Endothelial cell of umbilical vein (primary cell): Measurements from ENCODE around the gene ATP8A1. TPM values are rescaled to one million over a fixed set of nuclear protein-coding genes. Genes with fewer than 3 reads are reported as not detected.
"Not testable (repeated sequence)": the region's sequence is repeated elsewhere in the genome, so short reads cannot be mapped to it uniquely, and the experiment has no call there.

Experiments used
- BruUV-seq: library from RNA; stranded (reverse); fragments of 400-500 nt; replicated peaks from 2 replicates; lab custom pipeline; 2021; lab: Mats Ljungman, UMichigan
- CTCF ChIA-PET: fragments of 300-600, 350-600 bp; sonication (Branson Sonifier 250); formaldehyde crosslinking; loops from one replicate; lab custom pipeline; 2021; ENCODE audit warnings: antibody characterized with exemption, inconsistent platforms; lab: Charles Lee
- POLR2A ChIA-PET: fragments of 300-600, 350-600 bp; sonication (Branson Sonifier 250); formaldehyde crosslinking; loops from one replicate; lab custom pipeline; 2021; ENCODE audit warnings: antibody characterized with exemption, inconsistent platforms; lab: Charles Lee
- DNase-seq: peaks from one replicate; pipeline ENCODE4 v3.0.0-alpha.2; 2011; ENCODE audit warnings: low read depth, low spot score
- FAIRE-seq: peaks from 2 replicates; lab custom pipeline; 2011; peaks lifted over from hg19 to GRCh38; lab: Jason Lieb, UNC
- H2AFZ ChIP-seq: 2 replicates; pipeline ENCODE4 v1.6.0; 2012; ENCODE audit warnings: low read depth, low read length, control low read depth, inconsistent platforms
- H3K27ac ChIP-seq: 2 replicates; pipeline ENCODE4 v1.5.1; 2011; ENCODE audit warnings: low read depth, mild to moderate bottlenecking, control low read depth, low read length, moderate library complexity; ENCODE audit not compliant: insufficient read depth
- H3K27me3 ChIP-seq, 2 experiments: 2 replicates each; pipeline versions ENCODE4 v1.6.0 to v1.6.1; 2011; ENCODE audit warnings: low read length in 2 of 2, mixed read lengths in 1 of 2; ENCODE audit not compliant: control insufficient read depth in 2 of 2, insufficient read depth in 2 of 2
- H3K36me3 ChIP-seq, 2 experiments: 2 replicates in 1 of 2; 3 replicates in 1 of 2; pipeline ENCODE4 v1.5.1; 2011; ENCODE audit warnings: low read length in 2 of 2, mild to moderate bottlenecking in 1 of 2, moderate library complexity in 1 of 2; ENCODE audit not compliant: control insufficient read depth in 2 of 2, insufficient read depth in 2 of 2; ENCODE audit errors: extremely low read depth in 1 of 2
- H3K4me1 ChIP-seq: 3 replicates; pipeline ENCODE4 v1.5.1; 2011; ENCODE audit warnings: mild to moderate bottlenecking, low read length; ENCODE audit not compliant: control insufficient read depth, insufficient read depth; ENCODE audit errors: extremely low read depth
- H3K4me2 ChIP-seq: 2 replicates; pipeline ENCODE4 v1.6.1; 2011; ENCODE audit warnings: low read length, control low read depth, mixed read lengths; ENCODE audit not compliant: insufficient read depth
- H3K4me3 ChIP-seq, 3 experiments: fragments of 200-600 bp in 1 of 3; sonication (generic), shearing (Covaris generic) in 1 of 3; replicated peaks in 1 of 3; 2 replicates each; pipeline ENCODE4 v1.5.1; 2011 to 2016; ENCODE audit warnings: control low read depth in 3 of 3, low read length in 3 of 3, mild to moderate bottlenecking in 2 of 3, inconsistent platforms in 1 of 3, low read depth in 1 of 3, moderate library complexity in 1 of 3; ENCODE audit not compliant: insufficient read depth in 1 of 3
- H3K79me2 ChIP-seq: 2 replicates; pipeline ENCODE4 v1.6.0; 2012; ENCODE audit warnings: low read length, inconsistent platforms; ENCODE audit not compliant: control insufficient read depth, insufficient read depth
- H3K9ac ChIP-seq: replicated peaks from 2 replicates; pipeline ENCODE3; 2011; ENCODE audit warnings: low read length, control low read depth; ENCODE audit not compliant: insufficient read depth; ENCODE audit errors: extremely low read depth
- H3K9me1 ChIP-seq: replicated peaks from 3 replicates; pipeline ENCODE4 v1.6.0; 2011; ENCODE audit warnings: mild to moderate bottlenecking, low read length; ENCODE audit not compliant: control insufficient read depth, insufficient read depth; ENCODE audit errors: extremely low read depth
- H3K9me3 ChIP-seq: replicated peaks from 2 replicates; pipeline ENCODE4 v1.5.1; 2012; ENCODE audit warnings: low read length, inconsistent platforms; ENCODE audit not compliant: control insufficient read depth, insufficient read depth
- H4K20me1 ChIP-seq: replicated peaks from 2 replicates; pipeline ENCODE3; 2011; ENCODE audit warnings: mild to moderate bottlenecking, low read length; ENCODE audit not compliant: control insufficient read depth, insufficient read depth; ENCODE audit errors: extremely low read depth
- CTCF ChIP-seq, 2 donors: IDR thresholded peaks; 1 replicate in 1 of 2; 2 replicates in 1 of 2; pipeline ENCODE4 v1.5.1; 2011; ENCODE audit warnings: low read length in 2 of 2, mild to moderate bottlenecking in 2 of 2, moderate library complexity in 2 of 2, control low read depth in 1 of 2, inconsistent platforms in 1 of 2, low read depth in 1 of 2; ENCODE audit not compliant: insufficient read depth in 1 of 2; ENCODE audit errors: extremely low read depth in 1 of 2
- EZH2 ChIP-seq: IDR thresholded peaks from 2 replicates; pipeline ENCODE4 v1.6.1; 2012; ENCODE audit warnings: borderline replicate concordance, low read depth, mild to moderate bottlenecking, moderate library complexity, low read length, inconsistent platforms; ENCODE audit not compliant: severe bottlenecking
- FOS ChIP-seq: IDR thresholded peaks from 2 replicates; pipeline ENCODE4 v1.6.1; 2011; ENCODE audit warnings: mild to moderate bottlenecking, low read length, moderate library complexity, borderline replicate concordance; ENCODE audit not compliant: insufficient read depth
- GATA2 ChIP-seq: IDR thresholded peaks from 2 replicates; pipeline ENCODE4 v1.7.0; 2011; ENCODE audit warnings: low read depth, mild to moderate bottlenecking, moderate library complexity, mixed read lengths, low read length; ENCODE audit not compliant: insufficient read length, insufficient read depth
- JUN ChIP-seq: IDR thresholded peaks from 2 replicates; pipeline ENCODE4 v1.6.1; 2011; ENCODE audit warnings: borderline replicate concordance, low read depth; ENCODE audit not compliant: insufficient read length, insufficient read depth
- MAX ChIP-seq: IDR thresholded peaks from 2 replicates; pipeline ENCODE4 v1.6.1; 2011; ENCODE audit not compliant: insufficient read depth, insufficient read length
- MYC ChIP-seq: IDR thresholded peaks from one replicate; pipeline ENCODE4 v1.6.1; 2011; ENCODE audit warnings: mild to moderate bottlenecking, low read depth, low read length
- POLR2A ChIP-seq: IDR thresholded peaks from 2 replicates; pipeline ENCODE4 v1.6.1; 2012; ENCODE audit warnings: low read depth, mild to moderate bottlenecking, control low read depth, low read length
- POLR2AphosphoS5 ChIP-seq: IDR thresholded peaks from 2 replicates; pipeline ENCODE4 v1.6.1; 2012; ENCODE audit warnings: low read depth, mild to moderate bottlenecking, control low read depth, low read length, moderate library complexity; ENCODE audit not compliant: insufficient read depth
- dilution Hi-C: fragments of 300-500 bp; cut with MboI; formaldehyde crosslinking; loops from one replicate; pipeline ENCODE4 v1.15.0; 2019; ENCODE audit warnings: low sequenced_read_pairs; ENCODE audit not compliant: extremely low pct_ligation_motif_present
- intact Hi-C: fragments of 100-400 bp; cut with micrococcal nuclease; formaldehyde crosslinking; loops from one replicate; pipeline ENCODE4 v1.10.0; 2022
- polyA plus RNA-seq, 4 experiments: library from polyadenylated mRNA; depleted of rRNA in 3 of 4; stranded (reverse) in 3 of 4; unstranded in 1 of 4; fragments of >200 nt; gene quantifications; 2 replicates each; pipeline versions ENCODE4 v1.2.1 to v1.2.3, GENCODE V29; 2011 to 2012; ENCODE audit warnings: missing spikeins in 1 of 4
- total RNA-seq: library from RNA; stranded (reverse); gene quantifications from 2 replicates; pipeline ENCODE4 v1.2.3, GENCODE V29; 2021

ATP8A1 gene
- total and polyA plus RNA-seq, 2 donors (not counting 3 experiments of a cell fraction or from before 2014, with no cell fraction given) = 0.97 to 11.5 TPM

- Histone ChIP-seq H4K20me1 (no peaks in the 10 kb centered on the region), H3K27me3 (peaks cover 2 to 4% of the 10 kb centered on the region in 2 experiments), H3K36me3 (no peaks in the 10 kb centered on the region), H3K9me1 (no peaks in the 10 kb centered on the region), H3K4me1 (no peaks in the 10 kb centered on the region), H3K9me3 (no peaks in the 10 kb centered on the region), H3K9ac (no peak overlapping the region), H3K4me3 (no peak overlapping the region), H3K27ac (no peak overlapping the region), H2AFZ (no peak overlapping the region), H3K4me2 (no peak overlapping the region), H3K79me2 (no peaks in the 10 kb centered on the region)
- TF ChIP-seq FOS = no peak
- TF ChIP-seq JUN = no peak
- TF ChIP-seq MYC = no peak
- TF ChIP-seq GATA2 = no peak
- no peak for TF ChIP-seq POLR2AphosphoS5
- no peak for TF ChIP-seq CTCF (IDR thresholded peaks at IDR 0.05; ENCODE audit: extremely low read depth in 1 of 2, insufficient read depth in 1 of 2, low read depth in 1 of 2, low read length in 2 of 2)
- TF ChIP-seq EZH2 = no peak
- TF ChIP-seq MAX = no peak
- no peak for TF ChIP-seq POLR2A
- BruUV-seq = no TSS peak
- ChIA-PET CTCF (no interaction called here), POLR2A (no interaction called here)
- dilution Hi-C loops (no loop called here), intact Hi-C loops (no loop called here)
- FAIRE-seq (no peak), DNase-seq (no peak)
Observed at GRCh38 chr4:42487230-42487629, 169.7 kb downstream of the ATP8A1 start.

GRCh38 chr4:42486156-42486555 is 170.7 kb downstream of the ATP8A1 start:
- H3K27me3 ChIP-seq, POLR2A ChIA-PET, H4K20me1 ChIP-seq, CTCF ChIA-PET, FAIRE-seq, dilution Hi-C loops, H3K79me2 ChIP-seq, H3K36me3 ChIP-seq, DNase-seq, H3K9me1 ChIP-seq, H3K27ac ChIP-seq, intact Hi-C loops, H3K9me3 ChIP-seq, H3K4me3 ChIP-seq, H3K4me2 ChIP-seq, H3K9ac ChIP-seq, H3K4me1 ChIP-seq, H2AFZ ChIP-seq, BruUV-seq: not testable (repeated sequence)
